ENCODE data around the gene EDAR.

Gene EDAR

GRCh38 chr2:108967757-108968156 is 21.3 kb downstream of the EDAR start:
- no peak for DNase-seq

- DNase-seq = no peak
Measured at GRCh38 chr2:108965540-108966289, 23.3 kb downstream of the EDAR start.

GRCh38 chr2:108963057-108963456 is 26.0 kb downstream of the EDAR start:
- DNase-seq = no peak

- DNase-seq = no peak
Measured at GRCh38 chr2:108961796-108962195, 27.2 kb downstream of the EDAR start.

DNA sequence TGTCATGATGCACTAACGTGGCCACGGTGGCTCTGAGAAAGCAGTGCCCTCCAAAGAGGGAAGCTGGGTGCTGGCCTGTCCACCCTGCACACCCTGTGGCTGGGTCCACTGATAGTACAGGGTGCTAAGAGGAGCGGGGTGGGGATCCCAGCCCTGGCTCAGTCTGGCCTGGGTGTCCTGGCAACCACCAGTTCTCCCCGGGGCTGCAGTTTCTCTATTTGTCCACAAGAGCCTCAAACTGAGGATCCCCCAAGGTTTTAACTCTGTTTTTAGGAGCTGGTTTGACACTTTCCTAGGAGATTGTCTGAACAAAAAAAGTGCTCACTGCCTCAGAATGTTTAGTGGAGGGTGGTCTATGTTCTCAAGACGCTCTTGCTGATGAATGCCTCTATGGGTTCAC is 29.0 kb downstream of the EDAR start:
- DNase-seq = no peak

GRCh38 chr2:108959401-108959800 is 29.6 kb downstream of the EDAR start:
- DNase-seq = no peak

DNA sequence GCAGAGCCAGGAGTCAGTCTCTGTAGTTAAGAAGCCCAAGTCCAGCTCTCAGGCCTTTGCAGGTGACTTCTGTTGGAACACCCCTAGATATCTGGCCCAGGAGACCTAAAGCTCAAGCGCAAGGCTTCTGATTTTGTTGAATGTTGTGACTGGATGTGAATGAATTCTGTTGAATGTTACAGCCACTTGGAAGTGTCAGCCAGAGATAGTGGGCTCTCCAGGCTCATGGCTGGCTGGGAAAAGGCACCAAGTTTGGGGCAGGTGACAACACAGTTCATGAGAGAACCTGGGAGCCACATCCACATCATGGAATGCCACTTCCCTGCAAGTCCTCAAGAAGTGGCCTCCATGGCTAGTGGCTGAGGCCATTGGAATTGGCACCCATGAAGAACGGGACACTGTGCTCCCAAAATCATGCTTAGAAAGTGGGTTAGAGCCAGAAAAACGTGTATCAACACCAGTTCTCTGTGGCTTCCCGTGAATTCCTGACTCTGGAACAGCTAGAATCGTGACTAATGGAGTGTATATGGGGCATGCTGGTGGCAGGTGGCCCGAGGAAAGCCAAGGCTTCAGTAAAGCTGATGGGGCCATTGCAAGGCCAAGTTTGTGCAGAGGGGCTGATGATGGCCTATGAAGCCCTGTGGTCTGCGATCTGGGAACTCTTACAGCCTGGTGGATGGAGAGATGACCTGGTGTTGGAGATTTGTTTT is 30.2 kb downstream of the EDAR start:
- DNase-seq = no peak

DNA sequence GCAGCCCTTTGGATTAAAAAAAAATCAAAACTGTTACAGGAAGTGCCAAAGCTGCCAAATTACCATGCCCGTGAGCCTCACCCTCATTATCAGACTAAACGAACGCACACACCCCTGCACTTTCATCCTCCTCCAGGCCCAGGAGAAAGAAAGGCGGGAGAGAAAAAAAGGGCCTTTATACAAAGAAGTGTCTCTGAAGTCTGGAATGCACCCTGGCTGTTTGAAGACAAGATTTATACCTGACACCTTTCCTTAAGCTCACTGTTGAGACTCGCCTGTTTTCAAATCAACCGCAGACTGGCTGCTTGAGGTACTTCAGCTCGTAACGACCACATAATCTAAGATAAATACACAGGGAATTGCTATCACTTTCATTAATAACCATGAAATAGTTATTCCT is 31.0 kb downstream of the EDAR start:
- DNase-seq = no peak

GRCh38 chr2:108956375-108956774 is 32.6 kb downstream of the EDAR start:
- DNase-seq = no peak

DNA sequence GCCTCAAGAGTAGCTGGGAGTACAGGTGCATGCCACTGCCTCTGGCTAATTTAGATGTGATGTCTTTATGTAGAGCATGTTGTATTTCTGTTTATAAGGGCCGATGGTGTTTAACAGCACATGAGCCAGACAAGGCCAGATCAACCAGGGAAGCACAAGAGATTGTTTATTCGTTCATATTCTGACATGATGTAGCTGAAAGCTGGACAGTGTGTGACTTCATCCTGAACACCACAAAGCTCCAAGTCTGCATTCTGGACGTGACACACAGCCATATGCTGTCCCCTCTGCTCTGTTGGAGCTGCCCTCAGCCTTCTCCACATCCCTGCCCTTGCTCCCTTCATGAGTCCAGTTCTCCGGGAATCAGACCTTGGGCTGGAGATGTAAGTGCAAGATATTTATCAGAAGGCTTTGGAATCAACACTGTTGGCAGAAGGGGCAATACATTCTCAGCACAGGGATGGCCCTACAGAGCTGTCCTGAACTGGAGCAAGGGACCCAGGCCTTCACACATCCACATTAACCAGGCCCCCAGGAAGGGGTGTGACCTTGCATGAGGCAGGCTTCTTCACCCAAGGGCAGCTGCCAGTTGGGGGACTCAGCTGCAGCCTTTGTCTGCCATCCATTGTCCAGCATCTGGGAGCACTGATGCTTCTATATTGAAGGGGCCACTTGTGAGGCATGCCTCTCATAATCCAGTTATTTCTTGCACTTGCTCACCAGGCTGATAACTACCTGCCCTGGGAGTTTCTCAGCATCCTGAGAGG is 38.5 kb downstream of the EDAR start:
- no peak for DNase-seq

DNA sequence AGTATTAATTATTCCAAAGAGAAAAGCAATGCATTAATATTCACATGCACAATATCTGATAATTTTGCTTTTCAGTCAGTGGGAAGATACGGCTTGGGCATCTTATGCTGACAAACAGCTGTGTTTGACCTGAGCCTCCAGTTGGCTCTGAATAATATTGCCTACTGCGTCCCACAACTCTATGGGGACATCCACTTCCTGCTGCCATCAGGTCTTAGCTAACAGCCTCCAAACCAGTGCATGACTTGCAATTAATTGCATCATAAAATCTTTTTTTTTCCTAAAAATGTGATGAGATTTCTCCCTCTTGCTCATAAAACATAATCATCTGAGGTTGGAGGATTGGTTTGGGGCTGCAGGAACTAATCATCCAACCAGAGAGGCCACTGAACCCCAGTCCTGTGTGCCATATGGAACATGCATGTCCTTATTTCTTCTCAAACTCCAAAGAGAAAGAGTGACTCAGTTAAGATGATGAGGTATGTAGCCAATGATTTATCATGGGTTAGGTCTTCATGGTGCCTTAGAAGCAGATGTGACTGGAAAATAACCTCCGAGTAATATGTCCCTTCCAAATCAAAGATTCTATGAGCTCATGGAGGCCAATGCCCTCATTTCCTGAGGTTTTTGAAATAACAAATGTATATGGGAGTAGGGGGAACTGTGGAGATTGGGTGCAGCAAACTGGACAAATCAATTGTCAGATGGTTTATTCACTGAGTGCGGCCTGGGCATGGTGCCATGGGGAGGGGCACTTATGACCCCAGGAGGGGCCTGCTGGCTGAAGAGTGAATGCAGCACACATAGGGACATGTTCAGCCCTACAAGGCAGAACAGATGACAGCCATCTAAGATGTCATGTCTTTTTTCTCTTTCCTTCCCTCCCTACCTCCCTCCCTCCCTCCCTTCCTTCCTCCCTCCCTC is 39.4 kb downstream of the EDAR start:
- DNase-seq = no peak

GRCh38 chr2:108947271-108947907 is 41.6 kb downstream of the EDAR start:
- DNase-seq = no peak

- DNase-seq = no peak
Measured at GRCh38 chr2:108946442-108946841, 42.6 kb downstream of the EDAR start.

DNA sequence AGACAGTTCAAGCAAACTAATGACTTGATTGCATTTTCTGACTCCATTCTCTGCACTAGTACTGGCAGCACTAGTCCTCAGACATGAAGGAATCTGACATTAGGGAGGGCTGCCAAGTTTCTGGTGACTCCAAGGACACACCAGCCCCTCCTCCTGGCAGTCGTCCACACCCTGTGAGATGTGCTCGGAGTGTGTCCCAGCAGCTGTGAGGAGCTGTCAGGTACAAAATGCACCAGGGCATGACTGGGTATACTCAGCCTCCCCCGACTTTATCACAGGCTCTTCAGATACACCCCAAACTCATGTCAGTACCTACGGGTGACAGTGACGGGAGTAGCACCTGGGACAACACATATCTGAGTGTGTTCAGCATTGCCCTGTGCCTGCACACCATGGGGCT is 43.1 kb downstream of the EDAR start:
- DNase-seq = peak in 1 of 14 donors; percentile 6

GRCh38 chr2:108944601-108945331 is 44.3 kb downstream of the EDAR start:
- DNase-seq = no peak

GRCh38 chr2:108943751-108944150 is 45.3 kb downstream of the EDAR start:
- no peak for DNase-seq

- no peak for DNase-seq
Measured at GRCh38 chr2:108942888-108943287, 46.1 kb downstream of the EDAR start.

GRCh38 chr2:108942231-108942825 is 46.7 kb downstream of the EDAR start:
- no peak for DNase-seq

- DNase-seq = no peak
Measured at GRCh38 chr2:108941767-108942166, 47.3 kb downstream of the EDAR start.

DNA sequence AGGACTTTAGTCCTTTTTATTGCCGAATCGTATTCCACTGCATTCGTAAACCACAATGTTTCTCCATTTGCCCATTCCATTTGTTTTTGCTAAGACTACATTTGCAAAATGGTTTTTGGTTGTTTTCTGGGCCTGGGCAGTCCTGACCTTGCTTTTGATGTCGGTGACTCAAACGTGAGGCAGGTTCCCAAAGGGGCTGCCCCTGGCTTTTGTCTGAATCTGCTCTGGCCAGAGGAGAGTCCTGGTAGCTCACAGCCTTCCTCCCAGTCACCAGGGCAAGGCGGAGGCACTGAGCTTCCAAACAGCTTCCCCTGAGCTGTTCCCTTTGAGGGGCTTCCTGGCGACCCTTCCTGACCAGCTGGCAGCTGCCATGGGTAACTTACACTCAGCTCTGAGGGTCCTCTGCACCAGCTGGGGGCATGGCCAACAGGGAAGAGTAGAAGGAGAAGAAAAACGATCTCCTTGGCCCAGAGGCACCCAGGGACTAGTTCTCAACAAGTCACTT is 47.8 kb downstream of the EDAR start:
- DNase-seq = no peak

Data from C1 segment of cervical spinal cord (tissue), 14 donors.